SK-N-SH (cell line): ENCODE data around the gene LAGE3. TPM values are rescaled to one million over a fixed set of nuclear protein-coding genes. Genes with fewer than 3 reads are reported as not detected.
A peak's percentile ranks its signal among the peaks of the same experiment; 100 is the strongest.

Experiments
- CTCF ChIA-PET: fragments of 300-600, 350-600 bp; formaldehyde crosslinking; extraction: SDS; loops from one replicate; lab custom pipeline; 2021; lab: Yijun Ruan, JAX
- POLR2A ChIA-PET: fragments of 350-600 bp; sonication (Branson Sonifier 250); formaldehyde crosslinking; extraction: SDS; loops from one replicate; lab custom pipeline; 2020; ENCODE audit warnings: antibody characterized with exemption, inconsistent platforms; lab: Yijun Ruan, JAX
- DNase-seq: peaks from one replicate; pipeline ENCODE4 v3.0.0; 2012
- H2AFZ ChIP-seq: fragments of 200-600 bp; sonication (generic); 2 replicates; pipeline ENCODE4 v1.8.1; 2016; ENCODE audit warnings: antibody characterized with exemption, mild to moderate bottlenecking, low read depth
- H3F3A ChIP-seq: fragments of 200-600 bp; sonication (generic); replicated peaks from 2 replicates; pipeline ENCODE3; 2016; ENCODE audit warnings: antibody characterized with exemption, mild to moderate bottlenecking; ENCODE audit not compliant: insufficient read depth
- H3K27ac ChIP-seq, 2 experiments: fragments of 200-500 bp in 1 of 2; fragments of 200-600 bp in 1 of 2; sonication (Bioruptor generic) in 1 of 2; sonication (generic), shearing (Covaris generic) in 1 of 2; 2 replicates each; pipeline versions ENCODE4 v1.5.1 to v1.6.1; 2014 to 2016; ENCODE audit warnings: low read depth in 2 of 2, inconsistent platforms in 1 of 2, low read length in 1 of 2, mild to moderate bottlenecking in 1 of 2, mixed read lengths in 1 of 2
- H3K27me3 ChIP-seq: fragments of 200-600 bp; sonication (generic), shearing (Covaris generic); 2 replicates; pipeline ENCODE4 v1.6.1; 2016; ENCODE audit warnings: mixed run types; ENCODE audit not compliant: insufficient read depth
- H3K36me3 ChIP-seq, 2 experiments: fragments of 200-500 bp in 1 of 2; fragments of 200-600 bp in 1 of 2; sonication (Bioruptor generic) in 1 of 2; sonication (generic) in 1 of 2; replicated peaks in 1 of 2; 2 replicates each; pipeline versions ENCODE3 to v1.5.1; 2014 to 2016; ENCODE audit warnings: low read length in 1 of 2, mild to moderate bottlenecking in 1 of 2; ENCODE audit not compliant: insufficient read depth in 2 of 2, control insufficient read depth in 1 of 2
- H3K4me1 ChIP-seq, 2 experiments: fragments of 200-500 bp in 1 of 2; fragments of 200-600 bp in 1 of 2; sonication (Bioruptor generic) in 1 of 2; sonication (generic), shearing (Covaris generic) in 1 of 2; 2 replicates each; pipeline versions ENCODE4 v1.5.1 to v1.6.1; 2014 to 2016; ENCODE audit warnings: low read depth in 1 of 2, low read length in 1 of 2, mixed run types in 1 of 2; ENCODE audit not compliant: insufficient read depth in 2 of 2, control insufficient read depth in 1 of 2
- H3K4me2 ChIP-seq: fragments of 200-600 bp; sonication (generic), shearing (Covaris generic); 2 replicates; pipeline ENCODE4 v1.6.1; 2017; ENCODE audit warnings: mixed run types
- H3K4me3 ChIP-seq, 2 experiments: fragments of 200-500 bp in 1 of 2; fragments of 200-600 bp in 1 of 2; sonication (Bioruptor generic) in 1 of 2; sonication (generic), shearing (Covaris generic) in 1 of 2; 2 replicates each; pipeline versions ENCODE4 v1.5.1 to v1.8.1; 2014 to 2016; ENCODE audit warnings: low read depth in 2 of 2, inconsistent platforms in 1 of 2, low read length in 1 of 2, mild to moderate bottlenecking in 1 of 2, mixed read lengths in 1 of 2, moderate library complexity in 1 of 2
- H3K79me2 ChIP-seq: fragments of 200-600 bp; sonication (generic); 2 replicates; pipeline ENCODE4 v1.8.1; 2017; ENCODE audit warnings: mild to moderate bottlenecking; ENCODE audit not compliant: insufficient read depth
- H3K9ac ChIP-seq: fragments of 200-600 bp; sonication (generic); 2 replicates; pipeline ENCODE4 v1.6.1; 2017; ENCODE audit warnings: mixed run types
- H3K9me2 ChIP-seq: fragments of 200-600 bp; sonication (generic); 2 replicates; pipeline ENCODE4 v1.6.1; 2017; ENCODE audit warnings: mixed run types
- H3K9me3 ChIP-seq: fragments of 200-600 bp; sonication (generic); 2 replicates; pipeline ENCODE4 v1.6.1; 2017; ENCODE audit warnings: mixed run types, mild to moderate bottlenecking, moderate library complexity
- H4K20me1 ChIP-seq: fragments of 200-600 bp; sonication (generic); 2 replicates; pipeline ENCODE4 v1.6.1; 2017; ENCODE audit warnings: mild to moderate bottlenecking, mixed run types; ENCODE audit not compliant: insufficient read depth
- FOXJ3 ChIP-seq: sonication (generic); formaldehyde crosslinking; IDR thresholded peaks from 2 replicates; pipeline ENCODE4 v1.5.1; 2020; ENCODE audit warnings: mild to moderate bottlenecking, missing genetic modification reagents
- FOXM1 ChIP-seq: IDR thresholded peaks from 2 replicates; pipeline ENCODE4 v1.4.0; 2012; ENCODE audit warnings: low read depth, mild to moderate bottlenecking
- IRF3 ChIP-seq: fragments of 150-350 bp; IDR thresholded peaks from 2 replicates; pipeline ENCODE4 v1.6.1; 2016; ENCODE audit warnings: mild to moderate bottlenecking, low read depth, low read length
- MAX ChIP-seq: IDR thresholded peaks from 2 replicates; pipeline ENCODE4 v1.4.0; 2012; ENCODE audit warnings: low read depth
- MEF2A ChIP-seq: IDR thresholded peaks from 2 replicates; pipeline ENCODE4 v1.4.0; 2012; ENCODE audit warnings: low read depth, borderline replicate concordance
- NFIC ChIP-seq: IDR thresholded peaks from 2 replicates; pipeline ENCODE4 v1.4.0; 2012; ENCODE audit warnings: borderline replicate concordance
- NRF1 ChIP-seq: IDR thresholded peaks from 2 replicates; pipeline ENCODE4 v1.6.1; 2012; ENCODE audit warnings: low read depth, mild to moderate bottlenecking, low read length
- TAF1 ChIP-seq: IDR thresholded peaks from 2 replicates; pipeline ENCODE4 v1.6.1; 2012; ENCODE audit warnings: low read depth, mild to moderate bottlenecking, low read length, moderate library complexity, borderline replicate concordance
- TCF12 ChIP-seq: IDR thresholded peaks from 2 replicates; pipeline ENCODE4 v1.4.0; 2012
- WGBS: methylation state at CpG from one replicate; pipeline ENCODE4 v1.1.6; 2017; ENCODE audit warnings: low lambda C conversion rate; 5-methylcytosine and 5-hydroxymethylcytosine counted together
- polyA plus RNA-seq, 3 experiments: library from polyadenylated mRNA; depleted of rRNA; stranded (reverse); fragments of >200 nt; gene quantifications; 2 replicates each; pipeline ENCODE4 v1.2.3, GENCODE V29; 2012

LAGE3 gene
- polyA plus RNA-seq, 1 of the 3 experiments (the other 2 are of a cell fraction) = 37.2 TPM

GRCh38 chrX:154486052-154486395 is 6.9 kb upstream of the LAGE3 start:
- Histone ChIP-seq H2AFZ (no peak overlapping the region), H3K27ac (peak overlapping the region; percentile 20 to 77; a peak in 2 of 4 replicates), H3K4me2 (peak overlapping the region; percentile 80), H3K9ac (peak overlapping the region; percentile 49; the same call in 1 of the 2 replicates), H3K4me3 (peak overlapping the region; percentile 56 to 63), H3K79me2 (peaks cover 19% of the 10 kb centered on the region; the same call in 1 of the 2 replicates), H3F3A (no peaks in the 10 kb centered on the region), H4K20me1 (no peaks in the 10 kb centered on the region), H3K4me1 (peaks cover 0 to 17% of the 10 kb centered on the region in 2 experiments; a peak in 1 of 4 replicates), H3K9me2 (no peaks in the 10 kb centered on the region), H3K36me3 (peaks cover 0 to 14% of the 10 kb centered on the region in 2 experiments), H3K9me3 (no peaks in the 10 kb centered on the region), H3K27me3 (0 out of 2 replicates have a peak, but pooled peaks cover 10% of the 10 kb centered on the region)
- ChIA-PET POLR2A (interaction anchor here (1.5 to 2.4 kb wide), 3 partner anchors 27 to 88 kb away, joined by 5 to 8 read pairs (median 7); partner anchors contain the start of gene RPL10), CTCF (interaction anchor here (1.1 to 1.2 kb wide), 2 partner anchors 49 to 87 kb away, joined by 3 to 4 read pairs; no protein-coding TSS in a partner anchor)
- WGBS = 0% methylated on average over 3 of the region's 35 CpGs
- TF ChIP-seq TCF12 (no peak), MAX (0 out of 2 replicates have a peak, but pooled peaks have one; percentile 28)
- peak; percentile 56 for DNase-seq

GRCh38 chrX:154485150-154486051 is 6.3 kb upstream of the LAGE3 start:
- H3K9ac ChIP-seq = peak overlapping the region; percentile 49; the same call in 1 of the 2 replicates
- POLR2A ChIA-PET = interaction anchor here (1.5 to 2.4 kb wide), 3 partner anchors 26 to 88 kb away, joined by 5 to 8 read pairs (median 7); partner anchors contain the start of gene RPL10
- H3K27me3 ChIP-seq = 0 out of 2 replicates have a peak, but pooled peaks cover 11% of the 10 kb centered on the region
- peaks cover 0 to 14% of the 10 kb centered on the region in 2 experiments for H3K36me3 ChIP-seq
- 57% methylated on average over 18 of the region's 35 CpGs for WGBS
- H4K20me1 ChIP-seq = no peaks in the 10 kb centered on the region
- H3K4me2 ChIP-seq = peak overlapping the region; percentile 80
- peak overlapping the region; percentile 20 to 77; a peak in 1 of 4 replicates for H3K27ac ChIP-seq
- H3K9me2 ChIP-seq = no peaks in the 10 kb centered on the region
- peak overlapping the region; percentile 56 to 63 for H3K4me3 ChIP-seq
- peaks cover 19% of the 10 kb centered on the region; the same call in 1 of the 2 replicates for H3K79me2 ChIP-seq
- H3K4me1 ChIP-seq = peaks cover 0 to 17% of the 10 kb centered on the region in 2 experiments; a peak in 1 of 4 replicates
- H3K9me3 ChIP-seq = no peaks in the 10 kb centered on the region
- CTCF ChIA-PET = interaction anchor here (1.1 kb wide), 1 partner anchor 86 kb away, joined by 3 read pairs; no protein-coding TSS in a partner anchor
- no peak for DNase-seq
- H2AFZ ChIP-seq = no peak overlapping the region
- TF ChIP-seq IRF3 (no peak), TCF12 (no peak), MEF2A (no peak), FOXM1 (no peak), NFIC (no peak), FOXJ3 (CRISPR knock-in tag) (no peak), TAF1 (no peak), NRF1 (no peak)
- no peaks in the 10 kb centered on the region for H3F3A ChIP-seq
